Nephron progenitor cell (in vitro differentiated cells): ENCODE data around the gene DCTN4.

Experiments used
- DNase-seq: peaks from one replicate; pipeline ENCODE4 v3.0.0; 2021
- H3K27ac Mint-ChIP-seq: 2 replicates; pipeline ENCODE4 v1.8.0; 2021; ENCODE audit warnings: mild to moderate bottlenecking, moderate library complexity, mixed read lengths
- H3K27me3 Mint-ChIP-seq: 2 replicates; pipeline ENCODE4 v1.8.0; 2021; ENCODE audit warnings: mild to moderate bottlenecking, low read depth, mixed read lengths; ENCODE audit not compliant: poor library complexity
- H3K36me3 Mint-ChIP-seq: 2 replicates; pipeline ENCODE4 v1.8.0; 2021; ENCODE audit warnings: low read depth, mixed read lengths
- H3K4me1 Mint-ChIP-seq: 2 replicates; pipeline ENCODE4 v1.8.0; 2021; ENCODE audit warnings: mixed read lengths
- H3K4me3 Mint-ChIP-seq: 2 replicates; pipeline ENCODE4 v1.8.0; 2021; ENCODE audit warnings: mild to moderate bottlenecking, moderate library complexity, mixed read lengths
- H3K9me3 Mint-ChIP-seq: 2 replicates; pipeline ENCODE4 v1.8.0; 2021; ENCODE audit warnings: mild to moderate bottlenecking, moderate library complexity, mixed read lengths
- TF ChIP-seq, protein P1 (sequence below): fragments of 200-600 bp; sonication (generic); IDR thresholded peaks from 2 replicates; pipeline ENCODE4 v1.5.0; 2021; ENCODE audit warnings: antibody characterized with exemption

Gene DCTN4

DNA sequence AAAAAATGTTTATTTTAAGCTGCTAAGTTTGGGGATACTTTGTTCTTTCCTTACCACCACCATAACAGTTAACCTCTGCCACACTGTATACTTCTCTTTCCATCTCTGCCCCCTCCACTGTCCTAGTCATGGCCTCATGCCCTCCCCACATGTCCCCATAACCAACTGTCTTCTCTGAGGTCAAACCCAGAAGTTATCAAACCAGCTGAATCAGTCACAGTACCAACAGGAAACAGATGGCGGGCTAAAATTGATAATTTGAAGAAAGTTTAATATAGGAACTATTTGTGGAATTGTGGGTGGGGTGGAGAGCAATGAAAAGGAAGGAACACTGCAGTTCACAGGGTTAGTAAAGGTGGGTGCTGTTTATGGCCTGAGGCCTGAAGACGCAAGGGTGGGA is 5.7 kb upstream of the DCTN4 start:
- H3K27ac Mint-ChIP-seq, result no peak overlapping the region
- no peak for DNase-seq
- H3K27me3 Mint-ChIP-seq, result peaks cover 15% of the 10 kb centered on the region
- no peak overlapping the region for H3K4me3 Mint-ChIP-seq
- H3K4me1 Mint-ChIP-seq, result peaks cover 19% of the 10 kb centered on the region
- peaks cover 2% of the 10 kb centered on the region for H3K36me3 Mint-ChIP-seq
- TF ChIP-seq, protein P1, sequence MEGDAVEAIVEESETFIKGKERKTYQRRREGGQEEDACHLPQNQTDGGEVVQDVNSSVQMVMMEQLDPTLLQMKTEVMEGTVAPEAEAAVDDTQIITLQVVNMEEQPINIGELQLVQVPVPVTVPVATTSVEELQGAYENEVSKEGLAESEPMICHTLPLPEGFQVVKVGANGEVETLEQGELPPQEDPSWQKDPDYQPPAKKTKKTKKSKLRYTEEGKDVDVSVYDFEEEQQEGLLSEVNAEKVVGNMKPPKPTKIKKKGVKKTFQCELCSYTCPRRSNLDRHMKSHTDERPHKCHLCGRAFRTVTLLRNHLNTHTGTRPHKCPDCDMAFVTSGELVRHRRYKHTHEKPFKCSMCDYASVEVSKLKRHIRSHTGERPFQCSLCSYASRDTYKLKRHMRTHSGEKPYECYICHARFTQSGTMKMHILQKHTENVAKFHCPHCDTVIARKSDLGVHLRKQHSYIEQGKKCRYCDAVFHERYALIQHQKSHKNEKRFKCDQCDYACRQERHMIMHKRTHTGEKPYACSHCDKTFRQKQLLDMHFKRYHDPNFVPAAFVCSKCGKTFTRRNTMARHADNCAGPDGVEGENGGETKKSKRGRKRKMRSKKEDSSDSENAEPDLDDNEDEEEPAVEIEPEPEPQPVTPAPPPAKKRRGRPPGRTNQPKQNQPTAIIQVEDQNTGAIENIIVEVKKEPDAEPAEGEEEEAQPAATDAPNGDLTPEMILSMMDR, result no peak
- peaks cover 9% of the 10 kb centered on the region for H3K9me3 Mint-ChIP-seq

DNA sequence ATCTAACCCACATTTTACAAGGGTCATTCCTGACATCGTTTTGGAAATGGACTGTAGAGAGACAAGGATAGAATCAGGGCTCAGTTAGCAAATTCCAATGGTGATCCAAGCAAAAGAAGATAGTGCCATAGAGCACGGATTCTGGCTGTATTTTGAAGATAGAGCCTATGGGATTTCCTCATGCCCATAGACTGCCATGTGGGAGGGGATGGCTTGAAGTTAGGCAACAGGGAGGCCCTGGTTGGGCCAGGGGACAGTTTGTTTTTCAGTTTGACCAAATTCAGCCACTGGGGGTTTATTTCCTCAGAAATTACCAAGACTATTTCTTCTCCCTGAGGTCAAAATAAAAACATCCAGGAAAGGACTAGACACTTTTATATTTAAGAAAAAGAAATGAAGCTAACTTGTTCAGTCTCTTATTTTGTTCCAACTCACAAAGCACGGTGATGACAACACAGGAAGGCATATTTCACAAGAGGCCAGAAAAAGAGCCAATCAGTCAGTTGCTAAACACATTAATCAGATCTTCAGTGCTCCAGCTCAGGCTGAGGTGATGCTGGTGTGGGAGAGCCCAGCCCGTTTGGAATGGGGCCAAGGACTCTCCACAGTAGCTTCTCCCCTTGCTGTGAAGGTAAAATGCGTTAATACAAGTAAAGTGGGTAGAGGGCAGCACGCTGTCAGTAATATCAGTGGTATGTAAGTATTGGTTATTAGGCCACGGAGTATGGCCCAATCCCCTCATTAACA is 4.4 kb upstream of the DCTN4 start:
- Mint-ChIP-seq H3K27me3 (peaks cover 17% of the 10 kb centered on the region), H3K27ac (peak overlapping the region; percentile 84), H3K36me3 (peaks cover 6% of the 10 kb centered on the region), H3K4me3 (no peak overlapping the region), H3K9me3 (peaks cover 16% of the 10 kb centered on the region), H3K4me1 (peaks cover 19% of the 10 kb centered on the region)
- TF ChIP-seq, protein P1, result no peak
- no peak for DNase-seq

DNA sequence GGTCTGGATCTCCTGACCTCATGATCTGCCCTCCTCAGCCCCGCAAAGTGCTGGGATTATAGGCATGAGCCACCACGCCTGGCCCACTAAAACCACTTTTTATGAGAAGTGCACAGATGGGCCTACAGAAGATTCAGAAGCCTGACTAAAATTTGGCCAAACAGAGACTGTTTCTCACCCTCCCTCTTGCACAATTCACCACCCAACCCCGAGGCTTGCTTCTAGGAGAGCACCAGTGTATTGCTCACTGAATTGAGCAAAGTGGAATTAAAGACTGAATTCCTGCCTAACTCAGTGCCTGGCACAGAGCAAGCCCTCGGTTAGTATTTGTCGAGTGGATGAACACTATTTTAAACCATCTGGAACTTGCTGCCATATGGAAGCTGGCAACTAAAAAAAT is 3.4 kb upstream of the DCTN4 start:
- peaks cover 16% of the 10 kb centered on the region for H3K9me3 Mint-ChIP-seq
- peaks cover 9% of the 10 kb centered on the region for H3K36me3 Mint-ChIP-seq
- DNase-seq, result no peak
- H3K4me3 Mint-ChIP-seq, result no peak overlapping the region
- H3K27ac Mint-ChIP-seq, result no peak overlapping the region
- H3K4me1 Mint-ChIP-seq, result peaks cover 19% of the 10 kb centered on the region
- H3K27me3 Mint-ChIP-seq, result peaks cover 13% of the 10 kb centered on the region
- TF ChIP-seq, protein P1, result no peak

DNA sequence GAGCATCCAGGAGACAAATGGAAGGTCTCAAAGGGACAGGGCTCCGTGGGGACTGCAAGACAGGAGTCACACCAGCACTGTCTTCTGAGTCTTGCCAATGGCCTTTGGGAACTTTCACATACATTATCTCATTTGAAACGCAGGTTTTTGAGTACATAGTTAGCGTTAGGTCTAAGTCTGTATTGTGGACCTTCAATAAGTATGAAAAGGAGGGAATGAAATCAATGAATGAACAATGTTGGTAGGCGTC is 442 bp upstream of the DCTN4 start:
- Mint-ChIP-seq H3K4me3 (no peak overlapping the region), H3K4me1 (peaks cover 19% of the 10 kb centered on the region), H3K9me3 (peaks cover 16% of the 10 kb centered on the region), H3K36me3 (peaks cover 36% of the 10 kb centered on the region), H3K27me3 (peaks cover 8% of the 10 kb centered on the region), H3K27ac (no peak overlapping the region)
- DNase-seq, result no peak
- TF ChIP-seq, protein P1, result no peak

DNA sequence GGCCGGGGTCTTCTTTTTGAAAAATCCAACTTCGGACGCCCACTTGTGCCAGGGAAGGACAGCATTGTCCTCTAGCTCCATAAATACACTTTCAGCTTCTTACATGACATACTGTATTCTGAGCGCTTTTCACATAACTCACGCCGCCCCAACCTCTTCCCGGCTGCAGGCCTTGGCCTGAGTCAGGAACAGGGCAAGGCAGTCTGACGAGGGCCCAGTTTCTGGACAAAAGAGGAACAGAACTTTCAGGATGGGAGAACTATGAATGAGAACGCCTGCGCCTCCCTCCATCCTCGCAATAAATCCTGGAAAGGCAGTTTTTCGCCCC is 650 bp downstream of the DCTN4 start:
- Mint-ChIP-seq H3K4me1 (peaks cover 9% of the 10 kb centered on the region), H3K9me3 (peaks cover 16% of the 10 kb centered on the region), H3K27me3 (peaks cover 5% of the 10 kb centered on the region), H3K4me3 (no peak overlapping the region), H3K36me3 (peaks cover 47% of the 10 kb centered on the region), H3K27ac (no peak overlapping the region)
- TF ChIP-seq, protein P1, result no peak
- DNase-seq, result no peak

DNA sequence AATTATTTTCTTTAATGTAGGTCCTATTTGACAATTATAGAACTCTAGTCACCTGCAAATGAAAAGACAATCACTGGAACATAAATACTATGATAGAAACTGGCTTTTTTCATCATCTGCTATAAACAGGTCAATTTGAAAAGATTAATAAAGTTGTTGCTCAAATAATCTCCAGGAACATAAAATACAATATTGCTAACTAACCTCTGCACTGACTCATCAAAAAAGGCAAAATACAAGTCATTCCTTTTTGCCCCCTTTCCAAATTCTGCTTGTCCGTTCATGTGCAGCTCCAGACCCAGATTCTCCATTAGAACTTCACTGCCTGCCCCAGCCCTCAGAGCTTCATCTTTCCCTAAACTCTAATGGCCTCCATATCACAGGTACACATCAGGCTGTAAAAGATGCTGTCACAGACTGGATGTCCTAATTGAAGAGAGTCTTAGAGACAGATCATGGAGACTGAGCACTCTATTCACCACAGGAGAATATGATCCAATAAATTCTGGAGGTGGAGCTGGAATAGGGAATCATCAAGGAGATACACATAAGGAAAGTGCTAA is 1.6 kb downstream of the DCTN4 start:
- H3K4me3 Mint-ChIP-seq, result no peak overlapping the region
- no peak for DNase-seq
- H3K27me3 Mint-ChIP-seq, result peaks cover 5% of the 10 kb centered on the region
- H3K4me1 Mint-ChIP-seq, result no peaks in the 10 kb centered on the region
- H3K9me3 Mint-ChIP-seq, result peaks cover 16% of the 10 kb centered on the region
- no peak overlapping the region for H3K27ac Mint-ChIP-seq
- TF ChIP-seq, protein P1, result no peak
- peaks cover 55% of the 10 kb centered on the region for H3K36me3 Mint-ChIP-seq
